Ishikawa (cell line): ENCODE data around the gene MYOZ3.

Experiments used
- EGR1 ChIP-seq: IDR thresholded peaks from 2 replicates; pipeline ENCODE4 v1.6.1; 2012
- EP300 ChIP-seq: IDR thresholded peaks from 2 replicates; pipeline ENCODE4 v1.6.1; 2012; ENCODE audit warnings: borderline replicate concordance
- FOXM1 ChIP-seq: IDR thresholded peaks from 2 replicates; pipeline ENCODE4 v1.6.1; 2012; ENCODE audit warnings: low read depth, borderline replicate concordance
- NFIC ChIP-seq: IDR thresholded peaks from 2 replicates; pipeline ENCODE4 v1.6.1; 2012
- RAD21 ChIP-seq: IDR thresholded peaks from 2 replicates; pipeline ENCODE4 v1.6.1; 2012; ENCODE audit warnings: low read depth
- TAF1 ChIP-seq: IDR thresholded peaks from 2 replicates; pipeline ENCODE4 v1.6.1; 2012; ENCODE audit warnings: low read depth, mild to moderate bottlenecking
- TCF12 ChIP-seq: IDR thresholded peaks from 2 replicates; pipeline ENCODE4 v1.6.1; 2012; ENCODE audit warnings: low read depth
- TEAD4 ChIP-seq: IDR thresholded peaks from 2 replicates; pipeline ENCODE4 v1.6.1; 2012
- USF1 ChIP-seq: IDR thresholded peaks from 2 replicates; pipeline ENCODE4 v1.6.1; 2012
- ZBTB7A ChIP-seq: IDR thresholded peaks from 2 replicates; pipeline ENCODE4 v1.6.1; 2012; ENCODE audit warnings: low read depth
- TF ChIP-seq, protein P1 (sequence below): IDR thresholded peaks from 2 replicates; pipeline ENCODE4 v1.6.1; 2012; ENCODE audit warnings: low read depth, mild to moderate bottlenecking
- TF ChIP-seq, protein P2 (sequence below): IDR thresholded peaks from 2 replicates; pipeline ENCODE4 v1.6.1; 2012

DNA sequence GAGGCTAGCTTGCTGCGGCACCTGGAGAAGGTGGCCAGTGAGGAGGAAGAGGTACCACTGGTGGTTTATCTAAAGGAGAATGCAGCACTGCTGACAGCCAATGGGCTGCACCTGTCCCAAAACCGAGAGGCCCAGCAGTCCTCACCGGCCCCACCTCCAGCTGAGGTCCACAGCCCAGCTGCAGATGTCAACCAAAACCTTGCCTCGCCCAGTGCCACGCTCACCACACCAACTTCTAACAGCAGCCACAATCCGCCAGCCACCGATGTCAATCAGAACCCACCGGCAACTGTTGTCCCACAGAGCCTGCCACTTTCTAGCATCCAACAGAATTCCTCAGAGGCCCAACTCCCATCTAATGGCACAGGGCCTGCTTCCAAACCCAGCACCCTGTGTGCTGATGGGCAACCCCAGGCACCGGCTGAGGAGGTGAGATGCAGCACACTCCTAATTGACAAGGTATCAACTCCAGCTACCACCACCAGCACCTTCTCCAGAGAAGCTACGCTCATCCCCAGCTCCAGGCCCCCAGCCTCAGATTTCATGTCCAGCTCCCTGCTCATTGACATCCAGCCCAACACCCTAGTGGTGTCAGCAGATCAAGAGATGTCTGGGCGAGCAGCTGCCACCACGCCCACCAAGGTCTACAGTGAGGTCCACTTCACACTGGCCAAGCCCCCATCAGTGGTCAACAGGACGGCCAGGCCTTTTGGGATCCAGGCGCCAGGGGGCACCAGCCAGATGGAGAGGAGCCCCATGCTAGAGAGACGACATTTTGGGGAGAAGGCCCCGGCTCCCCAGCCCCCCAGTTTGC lies 12.6 kb upstream of the MYOZ3 start:
- TF ChIP-seq RAD21 (no peak), TCF12 (no peak), USF1 (no peak), EGR1 (no peak), FOXM1 (no peak), TAF1 (no peak), ZBTB7A (no peak), TEAD4 (no peak), EP300 (no peak), NFIC (no peak)
- TF ChIP-seq, protein P1, sequence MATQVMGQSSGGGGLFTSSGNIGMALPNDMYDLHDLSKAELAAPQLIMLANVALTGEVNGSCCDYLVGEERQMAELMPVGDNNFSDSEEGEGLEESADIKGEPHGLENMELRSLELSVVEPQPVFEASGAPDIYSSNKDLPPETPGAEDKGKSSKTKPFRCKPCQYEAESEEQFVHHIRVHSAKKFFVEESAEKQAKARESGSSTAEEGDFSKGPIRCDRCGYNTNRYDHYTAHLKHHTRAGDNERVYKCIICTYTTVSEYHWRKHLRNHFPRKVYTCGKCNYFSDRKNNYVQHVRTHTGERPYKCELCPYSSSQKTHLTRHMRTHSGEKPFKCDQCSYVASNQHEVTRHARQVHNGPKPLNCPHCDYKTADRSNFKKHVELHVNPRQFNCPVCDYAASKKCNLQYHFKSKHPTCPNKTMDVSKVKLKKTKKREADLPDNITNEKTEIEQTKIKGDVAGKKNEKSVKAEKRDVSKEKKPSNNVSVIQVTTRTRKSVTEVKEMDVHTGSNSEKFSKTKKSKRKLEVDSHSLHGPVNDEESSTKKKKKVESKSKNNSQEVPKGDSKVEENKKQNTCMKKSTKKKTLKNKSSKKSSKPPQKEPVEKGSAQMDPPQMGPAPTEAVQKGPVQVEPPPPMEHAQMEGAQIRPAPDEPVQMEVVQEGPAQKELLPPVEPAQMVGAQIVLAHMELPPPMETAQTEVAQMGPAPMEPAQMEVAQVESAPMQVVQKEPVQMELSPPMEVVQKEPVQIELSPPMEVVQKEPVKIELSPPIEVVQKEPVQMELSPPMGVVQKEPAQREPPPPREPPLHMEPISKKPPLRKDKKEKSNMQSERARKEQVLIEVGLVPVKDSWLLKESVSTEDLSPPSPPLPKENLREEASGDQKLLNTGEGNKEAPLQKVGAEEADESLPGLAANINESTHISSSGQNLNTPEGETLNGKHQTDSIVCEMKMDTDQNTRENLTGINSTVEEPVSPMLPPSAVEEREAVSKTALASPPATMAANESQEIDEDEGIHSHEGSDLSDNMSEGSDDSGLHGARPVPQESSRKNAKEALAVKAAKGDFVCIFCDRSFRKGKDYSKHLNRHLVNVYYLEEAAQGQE, result no peak
- TF ChIP-seq, protein P2, sequence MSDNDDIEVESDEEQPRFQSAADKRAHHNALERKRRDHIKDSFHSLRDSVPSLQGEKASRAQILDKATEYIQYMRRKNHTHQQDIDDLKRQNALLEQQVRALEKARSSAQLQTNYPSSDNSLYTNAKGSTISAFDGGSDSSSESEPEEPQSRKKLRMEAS, result no peak
